Body of pancreas (tissue), 4 donors: ENCODE data around the gene CD300H.

Experiments used
- POLR2A ChIP-seq, 3 donors: fragments of 450-650 bp; IDR thresholded peaks; one replicate each; pipeline ENCODE4 v1.6.1; 2016; ENCODE audit warnings: antibody characterized with exemption in 3 of 3, mild to moderate bottlenecking in 2 of 3
- TF ChIP-seq, protein P1 (sequence below), 7 experiments: fragments of 450-650 bp in 4 of 7; fragments of 200-600 bp in 3 of 7; sonication (generic) in 3 of 7; IDR thresholded peaks; one replicate each; pipeline ENCODE4 v1.5.1; 2016 to 2019; ENCODE audit warnings: antibody characterized with exemption in 7 of 7

DNA sequence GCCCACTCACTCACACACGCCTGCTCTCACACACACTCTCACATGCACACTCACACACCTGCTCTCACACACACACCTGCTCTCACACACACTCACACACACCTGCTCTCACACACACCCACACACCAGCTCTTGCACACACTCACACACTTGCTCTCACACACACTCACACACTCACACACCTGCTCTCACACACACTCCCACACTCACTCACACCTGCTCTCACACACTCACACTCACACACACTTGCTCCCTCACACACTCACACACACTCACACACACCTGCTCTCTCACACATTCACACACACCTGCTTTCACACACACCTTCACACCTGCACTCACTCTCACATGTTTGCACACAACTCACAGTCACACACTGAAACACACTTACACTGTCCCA is 4.0 kb downstream of the CD300H start:
- no peak for TF ChIP-seq POLR2A (IDR thresholded peaks at IDR 0.05)
- TF ChIP-seq, protein P1, sequence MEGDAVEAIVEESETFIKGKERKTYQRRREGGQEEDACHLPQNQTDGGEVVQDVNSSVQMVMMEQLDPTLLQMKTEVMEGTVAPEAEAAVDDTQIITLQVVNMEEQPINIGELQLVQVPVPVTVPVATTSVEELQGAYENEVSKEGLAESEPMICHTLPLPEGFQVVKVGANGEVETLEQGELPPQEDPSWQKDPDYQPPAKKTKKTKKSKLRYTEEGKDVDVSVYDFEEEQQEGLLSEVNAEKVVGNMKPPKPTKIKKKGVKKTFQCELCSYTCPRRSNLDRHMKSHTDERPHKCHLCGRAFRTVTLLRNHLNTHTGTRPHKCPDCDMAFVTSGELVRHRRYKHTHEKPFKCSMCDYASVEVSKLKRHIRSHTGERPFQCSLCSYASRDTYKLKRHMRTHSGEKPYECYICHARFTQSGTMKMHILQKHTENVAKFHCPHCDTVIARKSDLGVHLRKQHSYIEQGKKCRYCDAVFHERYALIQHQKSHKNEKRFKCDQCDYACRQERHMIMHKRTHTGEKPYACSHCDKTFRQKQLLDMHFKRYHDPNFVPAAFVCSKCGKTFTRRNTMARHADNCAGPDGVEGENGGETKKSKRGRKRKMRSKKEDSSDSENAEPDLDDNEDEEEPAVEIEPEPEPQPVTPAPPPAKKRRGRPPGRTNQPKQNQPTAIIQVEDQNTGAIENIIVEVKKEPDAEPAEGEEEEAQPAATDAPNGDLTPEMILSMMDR (IDR thresholded peaks at IDR 0.05) = no peak
